ENCODE results near the gene ZNF579. TPM values are rescaled to one million over a fixed set of nuclear protein-coding genes. Genes with fewer than 3 reads are reported as not detected.

Gene ZNF579
- total RNA-seq, 1 donor from 2014 or later, result 35.0 TPM

- no peak overlapping the region for H3K4me3 Mint-ChIP-seq
- peaks cover 16% of the 10 kb centered on the region for H3K27me3 Mint-ChIP-seq (ENCODE audit: low read depth)
- no peaks in the 10 kb centered on the region for H3K36me3 Mint-ChIP-seq
- DNase-seq (ENCODE audit: low spot score in 2 of 2, unreplicated experiment in 2 of 2), result no peak
- peaks cover 18% of the 10 kb centered on the region for H3K4me1 Mint-ChIP-seq
- peaks cover 6% of the 10 kb centered on the region for H3K9me3 Mint-ChIP-seq
- TF ChIP-seq, protein P1, sequence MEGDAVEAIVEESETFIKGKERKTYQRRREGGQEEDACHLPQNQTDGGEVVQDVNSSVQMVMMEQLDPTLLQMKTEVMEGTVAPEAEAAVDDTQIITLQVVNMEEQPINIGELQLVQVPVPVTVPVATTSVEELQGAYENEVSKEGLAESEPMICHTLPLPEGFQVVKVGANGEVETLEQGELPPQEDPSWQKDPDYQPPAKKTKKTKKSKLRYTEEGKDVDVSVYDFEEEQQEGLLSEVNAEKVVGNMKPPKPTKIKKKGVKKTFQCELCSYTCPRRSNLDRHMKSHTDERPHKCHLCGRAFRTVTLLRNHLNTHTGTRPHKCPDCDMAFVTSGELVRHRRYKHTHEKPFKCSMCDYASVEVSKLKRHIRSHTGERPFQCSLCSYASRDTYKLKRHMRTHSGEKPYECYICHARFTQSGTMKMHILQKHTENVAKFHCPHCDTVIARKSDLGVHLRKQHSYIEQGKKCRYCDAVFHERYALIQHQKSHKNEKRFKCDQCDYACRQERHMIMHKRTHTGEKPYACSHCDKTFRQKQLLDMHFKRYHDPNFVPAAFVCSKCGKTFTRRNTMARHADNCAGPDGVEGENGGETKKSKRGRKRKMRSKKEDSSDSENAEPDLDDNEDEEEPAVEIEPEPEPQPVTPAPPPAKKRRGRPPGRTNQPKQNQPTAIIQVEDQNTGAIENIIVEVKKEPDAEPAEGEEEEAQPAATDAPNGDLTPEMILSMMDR (IDR thresholded peaks at IDR 0.05; ENCODE audit: unreplicated experiment), result no peak
- no peak overlapping the region for H3K27ac Mint-ChIP-seq
Measured at GRCh38 chr19:55546822-55547614, 33.6 kb downstream of the ZNF579 start.

- Mint-ChIP-seq H3K4me3 (no peak overlapping the region), H3K27ac (no peak overlapping the region), H3K27me3 (ENCODE audit: low read depth) (peaks cover 20% of the 10 kb centered on the region)
Measured at GRCh38 chr19:55546011-55546410, 34.6 kb downstream of the ZNF579 start.

DNA sequence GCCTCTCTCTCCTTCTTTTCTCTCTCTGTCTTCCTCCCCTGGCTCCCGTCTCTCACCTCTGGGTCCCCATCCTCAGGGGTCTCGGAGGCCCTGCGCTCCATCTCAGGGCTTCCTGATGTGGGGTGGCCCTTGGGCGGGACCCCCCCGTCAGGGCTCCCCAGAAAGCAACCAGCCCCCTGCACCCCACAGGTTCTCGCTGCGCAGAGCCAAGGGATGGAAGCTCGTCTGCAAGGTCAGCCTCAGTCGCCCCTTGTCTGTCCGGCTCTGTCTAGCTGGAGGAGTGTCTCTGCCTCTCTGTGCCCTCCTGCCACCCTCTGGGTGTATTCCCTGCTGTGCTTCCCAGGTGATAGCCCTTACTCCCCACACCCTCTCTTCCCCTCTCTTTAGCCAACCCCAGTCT, 35.2 kb downstream of the ZNF579 start, which contains the start of gene SBK3:
TSS of gene SBK3 (minus strand) at position 101 of the 400 bp plus-strand sequence. CDS start at position 101, 0 bp downstream.
- H3K27ac Mint-ChIP-seq, result no peak within 1 kb of the TSS
- TF ChIP-seq, protein P1 (IDR thresholded peaks at IDR 0.05; ENCODE audit: unreplicated experiment), result no peak
- no peak for DNase-seq (ENCODE audit: low spot score in 2 of 2, unreplicated experiment in 2 of 2)
- H3K4me3 Mint-ChIP-seq, result no peak within 1 kb of the TSS
- H3K4me1 Mint-ChIP-seq, result peaks cover 18% of the 10 kb centered on the region
- peaks cover 20% of the 10 kb centered on the region for H3K27me3 Mint-ChIP-seq (ENCODE audit: low read depth)
- H3K9me3 Mint-ChIP-seq, result peaks cover 10% of the 10 kb centered on the region
- no peaks in the 10 kb centered on the region for H3K36me3 Mint-ChIP-seq

More at GRCh38 chr19:55546011-55546410, 34.6 kb downstream of the ZNF579 start:
- H3K9me3 Mint-ChIP-seq, result peaks cover 10% of the 10 kb centered on the region
- no peak for DNase-seq (ENCODE audit: low spot score in 2 of 2, unreplicated experiment in 2 of 2)
- TF ChIP-seq, protein P1 (IDR thresholded peaks at IDR 0.05; ENCODE audit: unreplicated experiment), result no peak
- H3K4me1 Mint-ChIP-seq, result peaks cover 18% of the 10 kb centered on the region
- H3K36me3 Mint-ChIP-seq, result no peaks in the 10 kb centered on the region

- no peak for DNase-seq (ENCODE audit: low spot score in 2 of 2, unreplicated experiment in 2 of 2)
- H3K9me3 Mint-ChIP-seq, result peaks cover 10% of the 10 kb centered on the region
- H3K36me3 Mint-ChIP-seq, result no peaks in the 10 kb centered on the region
- H3K27ac Mint-ChIP-seq, result no peak overlapping the region
- no peak overlapping the region for H3K4me3 Mint-ChIP-seq
- peaks cover 13% of the 10 kb centered on the region for H3K4me1 Mint-ChIP-seq
- TF ChIP-seq, protein P1 (IDR thresholded peaks at IDR 0.05; ENCODE audit: unreplicated experiment), result no peak
- peaks cover 16% of the 10 kb centered on the region for H3K27me3 Mint-ChIP-seq (ENCODE audit: low read depth)
Measured at GRCh38 chr19:55544776-55545439, 35.7 kb downstream of the ZNF579 start.

DNA sequence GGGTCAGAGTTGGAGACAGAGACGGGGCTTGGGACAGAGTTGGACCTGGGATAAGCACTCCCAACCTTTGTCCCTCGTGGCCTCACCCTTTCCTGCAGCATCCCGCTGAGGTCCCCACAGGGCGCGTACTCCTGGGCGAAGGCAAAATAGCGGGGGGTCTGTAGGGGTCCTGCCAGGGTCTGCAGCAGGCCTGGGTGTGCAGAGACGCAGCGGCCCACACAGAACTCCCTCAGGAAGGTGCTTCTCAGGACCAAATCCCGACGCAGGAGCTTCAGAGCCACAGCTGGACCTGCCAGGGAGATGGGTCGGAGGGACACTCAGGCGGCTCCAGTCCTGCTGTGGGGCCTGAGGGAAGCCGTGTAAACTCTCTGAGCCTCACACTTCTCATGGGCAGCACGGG, 36.6 kb downstream of the ZNF579 start:
- TF ChIP-seq, protein P1 (IDR thresholded peaks at IDR 0.05; ENCODE audit: unreplicated experiment), result no peak
- Mint-ChIP-seq H3K36me3 (no peaks in the 10 kb centered on the region), H3K9me3 (peaks cover 10% of the 10 kb centered on the region), H3K27ac (no peak overlapping the region), H3K27me3 (ENCODE audit: low read depth) (peaks cover 12% of the 10 kb centered on the region), H3K4me3 (no peak overlapping the region), H3K4me1 (peaks cover 9% of the 10 kb centered on the region)
- no peak for DNase-seq (ENCODE audit: low spot score in 2 of 2, unreplicated experiment in 2 of 2)
